ENCODE measurements around the gene UGT1A10. TPM values are rescaled to one million over a fixed set of nuclear protein-coding genes. Genes with fewer than 3 reads are reported as not detected.

Gene UGT1A10
- total RNA-seq, 5 donors from 2014 or later (not counting 1 experiment from before 2014, with no cell fraction given), result not detected

GRCh38 chr2:233760043-233760442 lies 123.8 kb downstream of the UGT1A10 start, which contains the start of gene UGT1A1:
UGT1A1 (plus strand) TSS chr2:233760270; CDS start chr2:233760288, 18 bp downstream.
- Mint-ChIP-seq H3K27ac (no peak within 1 kb of the TSS), H3K4me3 (no peak within 1 kb of the TSS), H3K9me3 (no peaks in the 10 kb centered on the region), H3K36me3 (no peaks in the 10 kb centered on the region), H3K4me1 (no peaks in the 10 kb centered on the region), H3K27me3 (peaks cover 12 to 16% of the 10 kb centered on the region in 2 donors)
- 90% methylated on average over 6 of the region's 6 CpGs for WGBS (ENCODE audit: insufficient coverage)
- Histone ChIP-seq H3K4me1 (ENCODE audit: control insufficient read depth in 1 of 2, extremely low read depth in 1 of 2, insufficient read depth in 2 of 2, low read length in 2 of 2) (no peaks in the 10 kb centered on the region), H3K9me3 (no peaks in the 10 kb centered on the region), H3K27ac (ENCODE audit: low read length) (no peak within 1 kb of the TSS), H3K36me3 (ENCODE audit: control insufficient read depth in 2 of 2, extremely low read depth in 1 of 2, insufficient read depth in 1 of 2, low read length in 1 of 2) (no peaks in the 10 kb centered on the region), H3K4me3 (ENCODE audit: control insufficient read depth in 1 of 2, extremely low read depth in 1 of 2, low read length in 1 of 2) (no peak within 1 kb of the TSS), H3K27me3 (replicated peaks in 1 of 2; ENCODE audit: control insufficient read depth in 2 of 2, extremely low read depth in 1 of 2, insufficient read depth in 2 of 2, low read length in 1 of 2) (peaks cover 0 to 4% of the 10 kb centered on the region in 2 experiments)
- POLR2A ChIA-PET, result no interaction called here
- CTCF ChIA-PET, result no interaction called here
- DNase-seq (no peak), ATAC-seq (replicated peaks in 1 of 4) (no peak)

GRCh38 chr2:233761040-233761769 lies 125.0 kb downstream of the UGT1A10 start:
- H3K4me1 ChIP-seq (ENCODE audit: control insufficient read depth in 1 of 2, extremely low read depth in 1 of 2, insufficient read depth in 2 of 2, low read length in 2 of 2), result no peaks in the 10 kb centered on the region
- POLR2A ChIA-PET, result no interaction called here
- H3K27ac ChIP-seq (ENCODE audit: low read length), result no peak overlapping the region
- no peaks in the 10 kb centered on the region for H3K4me1 Mint-ChIP-seq
- DNase-seq (no peak), ATAC-seq (replicated peaks in 1 of 4) (no peak)
- H3K27ac Mint-ChIP-seq, result no peak overlapping the region
- no peak overlapping the region for H3K4me3 ChIP-seq (ENCODE audit: control insufficient read depth in 1 of 2, extremely low read depth in 1 of 2, low read length in 1 of 2)
- H3K9me3 Mint-ChIP-seq, result no peaks in the 10 kb centered on the region
- no peaks in the 10 kb centered on the region for H3K36me3 Mint-ChIP-seq
- peaks cover 0 to 10% of the 10 kb centered on the region in 2 experiments for H3K27me3 ChIP-seq (replicated peaks in 1 of 2; ENCODE audit: control insufficient read depth in 2 of 2, extremely low read depth in 1 of 2, insufficient read depth in 2 of 2, low read length in 1 of 2)
- peaks cover 19 to 22% of the 10 kb centered on the region in 2 donors for H3K27me3 Mint-ChIP-seq
- CTCF ChIA-PET, result no interaction called here
- 50% methylated on average over 1 of the region's 4 CpGs for WGBS (ENCODE audit: insufficient coverage)
- no peaks in the 10 kb centered on the region for H3K36me3 ChIP-seq (ENCODE audit: control insufficient read depth in 2 of 2, extremely low read depth in 1 of 2, insufficient read depth in 1 of 2, low read length in 1 of 2)
- no peaks in the 10 kb centered on the region for H3K9me3 ChIP-seq
- H3K4me3 Mint-ChIP-seq, result no peak overlapping the region

GRCh38 chr2:233764264-233764663 lies 128.0 kb downstream of the UGT1A10 start:
- no peaks in the 10 kb centered on the region for H3K9me3 Mint-ChIP-seq
- no peak overlapping the region for H3K4me3 ChIP-seq (ENCODE audit: control insufficient read depth in 1 of 2, extremely low read depth in 1 of 2, low read length in 1 of 2)
- H3K36me3 ChIP-seq (ENCODE audit: control insufficient read depth in 2 of 2, extremely low read depth in 1 of 2, insufficient read depth in 1 of 2, low read length in 1 of 2), result no peaks in the 10 kb centered on the region
- CTCF ChIA-PET, result no interaction called here
- H3K4me1 ChIP-seq (ENCODE audit: control insufficient read depth in 1 of 2, extremely low read depth in 1 of 2, insufficient read depth in 2 of 2, low read length in 2 of 2), result no peaks in the 10 kb centered on the region
- POLR2A ChIA-PET, result no interaction called here
- ATAC-seq (replicated peaks in 1 of 4) (no peak), DNase-seq (no peak)
- H3K27ac Mint-ChIP-seq, result no peak overlapping the region
- no peaks in the 10 kb centered on the region for H3K4me1 Mint-ChIP-seq
- no peaks in the 10 kb centered on the region for H3K9me3 ChIP-seq
- WGBS (ENCODE audit: insufficient coverage), result 69% methylated on average over 7 of the region's 7 CpGs
- no peak overlapping the region for H3K4me3 Mint-ChIP-seq
- no peak overlapping the region for H3K27ac ChIP-seq (ENCODE audit: low read length)
- peaks cover 0 to 15% of the 10 kb centered on the region in 2 experiments for H3K27me3 ChIP-seq (replicated peaks in 1 of 2; ENCODE audit: control insufficient read depth in 2 of 2, extremely low read depth in 1 of 2, insufficient read depth in 2 of 2, low read length in 1 of 2)
- H3K36me3 Mint-ChIP-seq, result no peaks in the 10 kb centered on the region
- H3K27me3 Mint-ChIP-seq, result peaks cover 33 to 36% of the 10 kb centered on the region in 2 donors

GRCh38 chr2:233764761-233765160 lies 128.5 kb downstream of the UGT1A10 start:
- CTCF ChIA-PET, result no interaction called here
- no peaks in the 10 kb centered on the region for H3K9me3 Mint-ChIP-seq

GRCh38 chr2:233766416-233766815 lies 130.2 kb downstream of the UGT1A10 start:
- H3K9me3 ChIP-seq, result no peaks in the 10 kb centered on the region
- CTCF ChIA-PET, result no interaction called here

More at GRCh38 chr2:233764761-233765160, 128.5 kb downstream of the UGT1A10 start:
- Histone ChIP-seq H3K27ac (ENCODE audit: low read length) (no peak overlapping the region), H3K4me3 (ENCODE audit: control insufficient read depth in 1 of 2, extremely low read depth in 1 of 2, low read length in 1 of 2) (no peak overlapping the region), H3K27me3 (replicated peaks in 1 of 2; ENCODE audit: control insufficient read depth in 2 of 2, extremely low read depth in 1 of 2, insufficient read depth in 2 of 2, low read length in 1 of 2) (peaks cover 0 to 15% of the 10 kb centered on the region in 2 experiments), H3K9me3 (no peaks in the 10 kb centered on the region), H3K36me3 (ENCODE audit: control insufficient read depth in 2 of 2, extremely low read depth in 1 of 2, insufficient read depth in 1 of 2, low read length in 1 of 2) (no peaks in the 10 kb centered on the region), H3K4me1 (ENCODE audit: control insufficient read depth in 1 of 2, extremely low read depth in 1 of 2, insufficient read depth in 2 of 2, low read length in 2 of 2) (no peaks in the 10 kb centered on the region)
- ATAC-seq (replicated peaks in 1 of 4) (no peak), DNase-seq (no peak)
- Mint-ChIP-seq H3K4me3 (no peak overlapping the region), H3K36me3 (no peaks in the 10 kb centered on the region), H3K27ac (no peak overlapping the region), H3K4me1 (no peaks in the 10 kb centered on the region), H3K27me3 (peaks cover 33 to 38% of the 10 kb centered on the region in 2 donors)
- POLR2A ChIA-PET, result no interaction called here
- WGBS (ENCODE audit: insufficient coverage), result 56% methylated on average over 3 of the region's 3 CpGs

GRCh38 chr2:233768076-233768475 lies 131.8 kb downstream of the UGT1A10 start:
- WGBS (ENCODE audit: insufficient coverage), result 95% methylated on average over 2 of the region's 4 CpGs
- Histone ChIP-seq H3K9me3 (no peaks in the 10 kb centered on the region), H3K27me3 (replicated peaks in 1 of 2; ENCODE audit: control insufficient read depth in 2 of 2, extremely low read depth in 1 of 2, insufficient read depth in 2 of 2, low read length in 1 of 2) (peaks cover 0 to 17% of the 10 kb centered on the region in 2 experiments), H3K36me3 (ENCODE audit: control insufficient read depth in 2 of 2, extremely low read depth in 1 of 2, insufficient read depth in 1 of 2, low read length in 1 of 2) (no peaks in the 10 kb centered on the region), H3K4me1 (ENCODE audit: control insufficient read depth in 1 of 2, extremely low read depth in 1 of 2, insufficient read depth in 2 of 2, low read length in 2 of 2) (no peaks in the 10 kb centered on the region), H3K27ac (ENCODE audit: low read length) (no peak overlapping the region), H3K4me3 (ENCODE audit: control insufficient read depth in 1 of 2, extremely low read depth in 1 of 2, low read length in 1 of 2) (no peak overlapping the region)
- no peaks in the 10 kb centered on the region for H3K4me1 Mint-ChIP-seq
- no peak overlapping the region for H3K27ac Mint-ChIP-seq
- ChIA-PET CTCF (no interaction called here), POLR2A (no interaction called here)
- peaks cover 37 to 38% of the 10 kb centered on the region in 2 donors for H3K27me3 Mint-ChIP-seq
- no peak for ATAC-seq (replicated peaks in 1 of 4)
- no peak overlapping the region for H3K4me3 Mint-ChIP-seq
- H3K9me3 Mint-ChIP-seq, result no peaks in the 10 kb centered on the region
- H3K36me3 Mint-ChIP-seq, result no peaks in the 10 kb centered on the region
- no peak for DNase-seq

More at GRCh38 chr2:233766416-233766815, 130.2 kb downstream of the UGT1A10 start:
- no peak overlapping the region for H3K4me3 ChIP-seq (ENCODE audit: control insufficient read depth in 1 of 2, extremely low read depth in 1 of 2, low read length in 1 of 2)
- 75% methylated on average over 2 of the region's 4 CpGs for WGBS (ENCODE audit: insufficient coverage)
- no peaks in the 10 kb centered on the region for H3K9me3 Mint-ChIP-seq
- no peaks in the 10 kb centered on the region for H3K4me1 ChIP-seq (ENCODE audit: control insufficient read depth in 1 of 2, extremely low read depth in 1 of 2, insufficient read depth in 2 of 2, low read length in 2 of 2)
- POLR2A ChIA-PET, result no interaction called here
- DNase-seq, result no peak
- H3K36me3 Mint-ChIP-seq, result no peaks in the 10 kb centered on the region
- H3K4me3 Mint-ChIP-seq, result no peak overlapping the region
- ATAC-seq (replicated peaks in 1 of 4), result no peak
- H3K27ac ChIP-seq (ENCODE audit: low read length), result no peak overlapping the region
- H3K27me3 ChIP-seq (replicated peaks in 1 of 2; ENCODE audit: control insufficient read depth in 2 of 2, extremely low read depth in 1 of 2, insufficient read depth in 2 of 2, low read length in 1 of 2), result peaks cover 0 to 15% of the 10 kb centered on the region in 2 experiments
- H3K27ac Mint-ChIP-seq, result no peak overlapping the region
- H3K27me3 Mint-ChIP-seq, result peaks cover 37 to 38% of the 10 kb centered on the region in 2 donors
- H3K36me3 ChIP-seq (ENCODE audit: control insufficient read depth in 2 of 2, extremely low read depth in 1 of 2, insufficient read depth in 1 of 2, low read length in 1 of 2), result no peaks in the 10 kb centered on the region
- H3K4me1 Mint-ChIP-seq, result no peaks in the 10 kb centered on the region

All from T-cell (primary cell).